AG09309 (cell line): ENCODE measurements around the gene AGAP1.

Experiments
- DNase-seq: peaks from one replicate; pipeline ENCODE4 v3.0.0-alpha.2; 2010; ENCODE audit warnings: low read depth
- H3K4me3 ChIP-seq: 2 replicates; pipeline ENCODE4 v1.5.1; 2011; ENCODE audit warnings: mild to moderate bottlenecking, low read depth, low read length, moderate library complexity; ENCODE audit not compliant: control insufficient read depth
- CTCF ChIP-seq: IDR thresholded peaks from 2 replicates; pipeline ENCODE4 v1.5.1; 2011; ENCODE audit warnings: mild to moderate bottlenecking, low read depth, low read length, inconsistent platforms; ENCODE audit not compliant: insufficient read depth, control insufficient read depth; ENCODE audit errors: missing control alignments

The AGAP1 gene

DNA sequence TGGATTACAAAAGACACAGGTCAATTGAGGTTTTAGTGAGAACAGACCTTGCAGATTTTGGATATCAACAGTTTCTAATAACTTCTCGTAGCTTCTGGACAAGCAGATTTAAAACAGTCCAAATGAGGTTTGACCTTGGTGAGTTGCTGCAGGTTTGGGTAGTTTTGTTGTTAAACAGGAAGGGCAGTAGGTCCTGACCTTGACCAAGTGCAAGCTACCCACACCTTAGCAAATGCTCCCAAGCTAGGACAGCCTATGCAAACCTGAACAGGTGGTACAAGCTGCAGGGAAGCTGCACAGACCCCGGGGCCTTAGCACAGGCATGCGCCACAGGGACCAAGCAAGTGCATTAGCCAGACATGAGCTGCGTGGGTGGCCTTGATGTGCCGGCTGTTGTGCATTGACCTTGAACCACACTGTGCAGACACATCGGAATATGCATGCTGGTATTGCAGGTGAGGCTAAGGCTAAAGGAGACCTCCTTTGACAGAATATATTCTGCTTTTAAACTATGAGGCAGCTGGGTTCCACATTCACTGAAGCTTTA lies 40.2 kb upstream of the AGAP1 start:
- no peak overlapping the region for H3K4me3 ChIP-seq
- DNase-seq: no peak
- no peak for TF ChIP-seq CTCF

GRCh38 chr2:235458839-235459273 lies 35.0 kb upstream of the AGAP1 start:
- TF ChIP-seq CTCF: no peak
- H3K4me3 ChIP-seq: no peak overlapping the region
- no peak for DNase-seq

DNA sequence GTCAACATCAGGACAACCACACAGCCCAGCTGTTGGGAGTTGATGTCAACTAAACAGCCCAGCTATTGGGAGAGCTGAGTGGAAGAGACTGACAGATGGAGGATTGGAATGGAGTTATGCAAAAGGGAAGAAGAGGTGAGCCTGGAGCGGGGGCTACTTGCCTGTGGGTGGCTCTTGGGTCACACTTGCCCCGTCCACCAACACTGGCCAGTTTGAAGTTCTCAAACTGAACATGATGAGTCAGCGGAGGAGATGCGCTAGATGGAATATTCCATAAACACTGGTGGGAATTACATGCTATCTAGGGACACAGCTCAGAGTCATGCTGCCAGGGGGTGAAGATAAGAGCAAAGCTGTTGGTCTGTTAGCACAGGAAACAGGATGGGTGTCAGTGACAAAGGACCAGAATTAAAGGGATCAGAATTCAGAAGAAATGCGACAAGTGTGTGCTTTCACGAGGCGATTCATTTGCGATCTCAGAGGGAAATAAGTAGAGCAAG lies 33.2 kb upstream of the AGAP1 start:
- DNase-seq: no peak
- no peak overlapping the region for H3K4me3 ChIP-seq
- no peak for TF ChIP-seq CTCF

- no peak for DNase-seq
- TF ChIP-seq CTCF: no peak
Measured at GRCh38 chr2:235461763-235462414, 32.0 kb upstream of the AGAP1 start.

DNA sequence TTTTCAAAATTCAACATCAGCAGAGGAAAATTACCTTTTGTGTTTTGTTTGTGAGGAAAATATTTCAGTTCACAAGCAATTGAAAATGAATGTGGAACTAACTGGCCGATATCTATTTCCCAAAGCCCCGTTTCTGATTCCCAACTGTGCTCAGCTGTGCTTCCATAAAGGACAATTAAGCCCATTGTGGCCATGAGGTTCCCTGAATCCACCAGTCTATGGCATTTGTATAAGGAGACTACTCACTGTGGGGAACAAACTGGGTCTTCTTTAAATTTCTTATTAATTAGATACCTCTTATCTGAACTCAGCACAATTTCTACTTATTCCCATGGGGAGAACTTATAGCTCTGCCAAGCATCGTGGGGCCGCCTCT lies 31.4 kb upstream of the AGAP1 start:
- TF ChIP-seq CTCF: no peak
- no peak overlapping the region for H3K4me3 ChIP-seq
- no peak for DNase-seq

More at GRCh38 chr2:235461763-235462414, 32.0 kb upstream of the AGAP1 start:
- H3K4me3 ChIP-seq: no peak overlapping the region

DNA sequence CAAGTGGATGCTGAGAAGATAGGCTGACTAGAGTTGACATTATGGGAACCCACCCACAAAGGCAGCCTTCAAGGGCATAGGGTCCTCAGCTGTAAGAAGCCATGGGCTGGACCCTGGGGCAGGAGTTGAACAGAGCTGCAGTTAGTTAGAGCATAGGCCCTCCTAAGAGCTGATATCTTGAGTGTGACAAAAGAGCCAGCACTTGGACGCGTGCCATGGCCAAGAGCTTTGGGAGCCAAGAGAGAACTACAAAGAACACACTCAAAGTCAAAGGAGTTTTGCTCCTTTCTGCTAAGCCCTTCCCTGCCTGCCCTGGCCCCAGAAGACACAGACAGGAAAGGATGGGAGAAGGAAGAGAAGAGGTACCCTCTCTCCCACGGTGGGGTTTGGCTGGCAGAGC lies 29.9 kb upstream of the AGAP1 start:
- no peak overlapping the region for H3K4me3 ChIP-seq
- TF ChIP-seq CTCF: no peak
- no peak for DNase-seq
